PC-3 (cell line): ENCODE results near the gene LYRM1. TPM values are rescaled to one million over a fixed set of nuclear protein-coding genes. Genes with fewer than 3 reads are reported as not detected.
"Not testable (repeated sequence)": the region's sequence is repeated elsewhere in the genome, so short reads cannot be mapped to it uniquely, and the experiment has no call there.

Experiments
- ATAC-seq: fragments of 200-7000 bp; cut with Tn5 transposase; 2 replicates; pipeline ENCODE4 v1.9.1; 2020; ENCODE audit warnings: mild to moderate bottlenecking, moderate library complexity
- BruUV-seq: library from RNA; stranded (reverse); fragments of 400-500 nt; replicated peaks from 2 replicates; lab custom pipeline; 2021; lab: Mats Ljungman, UMichigan
- CTCF ChIA-PET: fragments of 300-600 bp; sonication (Branson Sonifier 250); formaldehyde crosslinking; loops from one replicate; lab custom pipeline; 2022; ENCODE audit warnings: antibody characterized with exemption; lab: Charles Lee
- POLR2A ChIA-PET: fragments of 300-600 bp; sonication (Branson Sonifier 250); formaldehyde crosslinking; loops from one replicate; lab custom pipeline; 2022; ENCODE audit warnings: antibody characterized with exemption; ENCODE audit not compliant: unreplicated experiment; lab: Charles Lee
- DNase-seq: peaks from one replicate; pipeline ENCODE4 v3.0.0-alpha.2; 2015
- H2AFZ ChIP-seq: fragments of 300-600 bp; sonication (generic); 2 replicates; pipeline ENCODE4 v1.6.0; 2016; ENCODE audit warnings: antibody characterized with exemption, low read length
- H3F3A ChIP-seq: fragments of 300-600 bp; sonication (generic); one replicate; pipeline ENCODE4 v1.6.0; 2017; ENCODE audit warnings: antibody characterized with exemption, low read length, control low read depth, mild to moderate bottlenecking; ENCODE audit not compliant: unreplicated experiment
- H3K27ac ChIP-seq: fragments of 300-600 bp; sonication (generic); 2 replicates; pipeline ENCODE4 v1.5.1; 2016; ENCODE audit warnings: mild to moderate bottlenecking, low read length
- H3K27me3 ChIP-seq: fragments of 300-600 bp; sonication (generic); 2 replicates; pipeline ENCODE4 v1.6.1; 2016; ENCODE audit warnings: low read length, mixed read lengths
- H3K36me3 ChIP-seq: fragments of 300-600 bp; sonication (generic); 2 replicates; pipeline ENCODE4 v1.6.1; 2016; ENCODE audit warnings: low read depth, mixed run types, low read length, mixed read lengths
- H3K4me1 ChIP-seq: fragments of 300-600 bp; sonication (generic); 2 replicates; pipeline ENCODE4 v1.5.1; 2016; ENCODE audit warnings: low read length; ENCODE audit not compliant: insufficient read depth
- H3K4me2 ChIP-seq: fragments of 300-600 bp; sonication (generic); 2 replicates; pipeline ENCODE4 v1.6.0; 2016; ENCODE audit warnings: low read length
- H3K4me3 ChIP-seq: fragments of 300-600 bp; sonication (generic); 2 replicates; pipeline ENCODE4 v1.5.1; 2016; ENCODE audit warnings: mild to moderate bottlenecking, low read length, mixed read lengths
- H3K79me2 ChIP-seq: fragments of 300-600 bp; sonication (generic); 2 replicates; pipeline ENCODE4 v1.6.1; 2017; ENCODE audit warnings: low read length, mixed read lengths
- H3K9ac ChIP-seq: fragments of 300-600 bp; sonication (generic); 2 replicates; pipeline ENCODE4 v1.6.0; 2016; ENCODE audit warnings: mild to moderate bottlenecking, low read length
- H3K9me2 ChIP-seq: fragments of 300-600 bp; sonication (generic); replicated peaks from 2 replicates; pipeline ENCODE4 v1.6.1; 2016; ENCODE audit warnings: mixed run types, low read length, mixed read lengths
- H3K9me3 ChIP-seq: fragments of 300-600 bp; sonication (generic); 2 replicates; pipeline ENCODE4 v1.6.1; 2016; ENCODE audit warnings: low read length, mixed read lengths
- H4K20me1 ChIP-seq: fragments of 300-600 bp; sonication (generic); 2 replicates; pipeline ENCODE4 v1.6.1; 2016; ENCODE audit warnings: low read length, mixed read lengths
- EZH2 ChIP-seq: fragments of 300-600 bp; sonication (generic); IDR thresholded peaks from one replicate; pipeline ENCODE4 v1.6.1; 2017; ENCODE audit warnings: antibody characterized with exemption, mild to moderate bottlenecking, low read length; ENCODE audit not compliant: unreplicated experiment
- EZH2phosphoT487 ChIP-seq: fragments of 300-600 bp; sonication (generic); IDR thresholded peaks from 2 replicates; pipeline ENCODE4 v1.6.1; 2018; ENCODE audit warnings: mild to moderate bottlenecking, antibody characterized with exemption, low read length, borderline replicate concordance
- intact Hi-C: fragments of 100-400 bp; cut with micrococcal nuclease; formaldehyde crosslinking; loops from 2 replicates; pipeline ENCODE4 v1.9.0; 2023
- total RNA-seq: library from RNA; depleted of rRNA; stranded (reverse); fragments of >200 nt; gene quantifications from 2 replicates; pipeline ENCODE4 v1.2.3, GENCODE V29; 2014; rRNA removed
- TF ChIP-seq, protein P1 (sequence below): fragments of 300-600 bp; sonication (generic); conservative IDR thresholded peaks from 2 replicates; pipeline ENCODE4 v1.5.1; 2017; ENCODE audit warnings: antibody characterized with exemption, low read depth, mild to moderate bottlenecking, low read length

LYRM1 gene
- total RNA-seq, 1 experiment from 2014 or later = 35.1 TPM

DNA sequence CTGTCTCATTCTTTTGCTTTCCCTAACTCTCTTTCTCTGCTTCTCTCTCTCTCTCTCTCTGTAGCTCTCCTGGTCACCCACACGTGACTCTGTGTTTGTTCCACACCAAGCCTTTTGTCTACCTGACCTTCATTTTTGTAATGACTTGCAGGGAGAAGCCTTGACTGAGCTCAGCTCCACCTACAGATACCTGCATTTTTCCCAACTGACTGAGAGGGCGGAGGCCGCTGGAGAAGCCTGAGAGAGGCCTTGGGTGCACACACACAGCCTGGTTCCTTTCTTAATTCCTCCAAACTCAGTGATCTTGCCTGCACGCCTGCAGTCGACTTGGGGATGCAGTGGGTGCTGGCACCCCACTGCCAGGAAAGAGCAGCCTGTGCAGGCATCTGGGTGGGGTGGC is 68.8 kb downstream of the LYRM1 start:
- Histone ChIP-seq H3K9me3 (no peaks in the 10 kb centered on the region), H3K9ac (no peak overlapping the region), H4K20me1 (no peaks in the 10 kb centered on the region), H3K9me2 (no peaks in the 10 kb centered on the region), H3K36me3 (no peaks in the 10 kb centered on the region), H3K79me2 (no peaks in the 10 kb centered on the region), H3K27me3 (no peaks in the 10 kb centered on the region), H3F3A (no peaks in the 10 kb centered on the region), H3K4me2 (no peak overlapping the region), H2AFZ (no peak overlapping the region), H3K27ac (no peak overlapping the region), H3K4me3 (no peak overlapping the region), H3K4me1 (peaks cover 7% of the 10 kb centered on the region; the same call in 1 of the 2 replicates)
- no TSS peak for BruUV-seq
- DNase-seq (no peak), ATAC-seq (no peak)
- ChIA-PET CTCF (no interaction called here), POLR2A (no interaction called here)
- intact Hi-C loops = no loop called here
- TF ChIP-seq EZH2 (no peak), EZH2phosphoT487 (no peak)
- TF ChIP-seq, protein P1, sequence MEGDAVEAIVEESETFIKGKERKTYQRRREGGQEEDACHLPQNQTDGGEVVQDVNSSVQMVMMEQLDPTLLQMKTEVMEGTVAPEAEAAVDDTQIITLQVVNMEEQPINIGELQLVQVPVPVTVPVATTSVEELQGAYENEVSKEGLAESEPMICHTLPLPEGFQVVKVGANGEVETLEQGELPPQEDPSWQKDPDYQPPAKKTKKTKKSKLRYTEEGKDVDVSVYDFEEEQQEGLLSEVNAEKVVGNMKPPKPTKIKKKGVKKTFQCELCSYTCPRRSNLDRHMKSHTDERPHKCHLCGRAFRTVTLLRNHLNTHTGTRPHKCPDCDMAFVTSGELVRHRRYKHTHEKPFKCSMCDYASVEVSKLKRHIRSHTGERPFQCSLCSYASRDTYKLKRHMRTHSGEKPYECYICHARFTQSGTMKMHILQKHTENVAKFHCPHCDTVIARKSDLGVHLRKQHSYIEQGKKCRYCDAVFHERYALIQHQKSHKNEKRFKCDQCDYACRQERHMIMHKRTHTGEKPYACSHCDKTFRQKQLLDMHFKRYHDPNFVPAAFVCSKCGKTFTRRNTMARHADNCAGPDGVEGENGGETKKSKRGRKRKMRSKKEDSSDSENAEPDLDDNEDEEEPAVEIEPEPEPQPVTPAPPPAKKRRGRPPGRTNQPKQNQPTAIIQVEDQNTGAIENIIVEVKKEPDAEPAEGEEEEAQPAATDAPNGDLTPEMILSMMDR = no peak

DNA sequence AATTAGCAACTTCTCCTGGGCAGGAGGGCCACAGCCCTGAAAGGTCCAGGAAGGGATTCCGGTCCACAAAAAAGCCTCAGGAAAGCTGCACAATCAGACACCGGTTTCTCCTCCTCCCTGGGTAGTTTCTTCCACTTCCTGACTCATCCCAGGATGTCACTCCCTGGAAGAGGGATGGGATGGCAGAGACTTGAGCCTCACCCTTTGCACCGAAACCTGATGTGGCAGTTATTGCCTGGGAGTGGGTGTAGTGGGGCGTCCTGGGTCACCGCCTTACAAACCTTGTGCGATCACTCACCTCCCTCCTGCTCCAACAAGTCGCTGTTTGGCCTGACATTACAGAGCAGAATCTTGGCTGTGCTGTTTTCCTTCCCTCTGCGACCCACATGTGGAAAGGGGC is 70.8 kb downstream of the LYRM1 start:
- Histone ChIP-seq H4K20me1 (no peaks in the 10 kb centered on the region), H3K79me2 (no peaks in the 10 kb centered on the region), H3K4me2 (no peak overlapping the region), H3K4me3 (no peak overlapping the region), H3K27ac (no peak overlapping the region), H2AFZ (no peak overlapping the region), H3K27me3 (no peaks in the 10 kb centered on the region), H3K36me3 (no peaks in the 10 kb centered on the region), H3K9me3 (no peaks in the 10 kb centered on the region), H3F3A (no peaks in the 10 kb centered on the region), H3K9me2 (no peaks in the 10 kb centered on the region), H3K9ac (no peak overlapping the region), H3K4me1 (peaks cover 7% of the 10 kb centered on the region; the same call in 1 of the 2 replicates)
- ATAC-seq = no peak
- CTCF ChIA-PET = no interaction called here
- no peak for TF ChIP-seq EZH2phosphoT487
- TF ChIP-seq, protein P1 = no peak
- no peak for TF ChIP-seq EZH2
- no TSS peak for BruUV-seq
- peak; percentile 26 for DNase-seq
- intact Hi-C loops = no loop called here
- POLR2A ChIA-PET = no interaction called here

- intact Hi-C loops, H3K79me2 ChIP-seq, H3K4me2 ChIP-seq, CTCF ChIA-PET, H3K27me3 ChIP-seq, H2AFZ ChIP-seq, H3K36me3 ChIP-seq, H3K4me3 ChIP-seq, H3K4me1 ChIP-seq, BruUV-seq, H3K27ac ChIP-seq, ATAC-seq, H4K20me1 ChIP-seq, H3K9me2 ChIP-seq, H3F3A ChIP-seq, H3K9ac ChIP-seq, H3K9me3 ChIP-seq, DNase-seq, POLR2A ChIA-PET: not testable (repeated sequence)
These were observed 72.6 kb downstream of the LYRM1 start for GRCh38 chr16:20973201-20973600.

Other genes starting within 250 kb of the LYRM1 start
- not detected in 2 replicates for gene ACSM1, start 203.1 kb upstream of the LYRM1 start, total RNA-seq
- gene THUMPD1, start 159.0 kb upstream of the LYRM1 start, total RNA-seq = 44.9 and 45.6 TPM in 2 replicates
- gene ACSM3, start 136.8 kb upstream of the LYRM1 start, total RNA-seq = 4.0 and 5.2 TPM in 2 replicates
- gene ERI2, start 94.3 kb upstream of the LYRM1 start, total RNA-seq = 13.2 and 15.4 TPM in 2 replicates
- gene REXO5, start 94.2 kb upstream of the LYRM1 start, total RNA-seq = 3.4 and 4.0 TPM in 2 replicates
- 8.5 and 10.5 TPM in 2 replicates for gene DCUN1D3, start 413 bp upstream of the LYRM1 start, total RNA-seq